Astrocyte of the spinal cord (primary cell): ENCODE measurements around the gene LAYN.
A peak's percentile ranks its signal among the peaks of the same experiment; 100 is the strongest.

Source experiments
- DNase-seq: peaks from one replicate; pipeline ENCODE4 v3.0.0; 2011; ENCODE audit warnings: low read depth, low spot score
- H3K4me3 ChIP-seq: 2 replicates; pipeline ENCODE4 v1.5.1; 2011; ENCODE audit warnings: low read depth, mild to moderate bottlenecking, low read length, moderate library complexity
- in situ Hi-C: cut with HindIII; loops from 2 replicates; pipeline ENCODE4 v1.10.0; 2017; ENCODE audit warnings: low sequenced_read_pairs
- TF ChIP-seq, protein P1 (sequence below): IDR thresholded peaks from 2 replicates; pipeline ENCODE4 v1.5.1; 2012; ENCODE audit warnings: low read depth, mild to moderate bottlenecking, low read length, inconsistent platforms

LAYN gene

DNA sequence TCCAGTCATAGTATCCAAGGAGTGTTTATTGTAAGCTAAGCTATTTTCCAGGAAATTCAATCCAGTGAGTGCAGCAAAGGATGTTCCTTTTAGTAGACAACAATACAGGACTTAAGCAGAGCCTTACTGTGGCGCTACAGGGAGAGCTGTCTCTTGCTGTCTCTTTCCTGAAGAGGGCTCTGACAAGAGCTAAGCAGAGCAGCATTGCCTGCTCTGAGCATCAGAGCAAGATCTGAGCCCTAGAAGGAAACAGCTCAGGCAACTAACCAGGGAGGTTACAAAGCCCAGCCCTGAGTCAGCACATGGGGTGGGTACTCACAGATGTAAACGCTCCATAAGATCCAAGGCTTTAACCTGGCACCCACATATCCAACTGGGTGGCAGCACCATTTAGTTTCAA is 8.0 kb downstream of the LAYN start:
- H3K4me3 ChIP-seq, result no peak overlapping the region
- in situ Hi-C loops, result no loop called here
- TF ChIP-seq, protein P1, sequence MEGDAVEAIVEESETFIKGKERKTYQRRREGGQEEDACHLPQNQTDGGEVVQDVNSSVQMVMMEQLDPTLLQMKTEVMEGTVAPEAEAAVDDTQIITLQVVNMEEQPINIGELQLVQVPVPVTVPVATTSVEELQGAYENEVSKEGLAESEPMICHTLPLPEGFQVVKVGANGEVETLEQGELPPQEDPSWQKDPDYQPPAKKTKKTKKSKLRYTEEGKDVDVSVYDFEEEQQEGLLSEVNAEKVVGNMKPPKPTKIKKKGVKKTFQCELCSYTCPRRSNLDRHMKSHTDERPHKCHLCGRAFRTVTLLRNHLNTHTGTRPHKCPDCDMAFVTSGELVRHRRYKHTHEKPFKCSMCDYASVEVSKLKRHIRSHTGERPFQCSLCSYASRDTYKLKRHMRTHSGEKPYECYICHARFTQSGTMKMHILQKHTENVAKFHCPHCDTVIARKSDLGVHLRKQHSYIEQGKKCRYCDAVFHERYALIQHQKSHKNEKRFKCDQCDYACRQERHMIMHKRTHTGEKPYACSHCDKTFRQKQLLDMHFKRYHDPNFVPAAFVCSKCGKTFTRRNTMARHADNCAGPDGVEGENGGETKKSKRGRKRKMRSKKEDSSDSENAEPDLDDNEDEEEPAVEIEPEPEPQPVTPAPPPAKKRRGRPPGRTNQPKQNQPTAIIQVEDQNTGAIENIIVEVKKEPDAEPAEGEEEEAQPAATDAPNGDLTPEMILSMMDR, result no peak
- DNase-seq, result no peak

DNA sequence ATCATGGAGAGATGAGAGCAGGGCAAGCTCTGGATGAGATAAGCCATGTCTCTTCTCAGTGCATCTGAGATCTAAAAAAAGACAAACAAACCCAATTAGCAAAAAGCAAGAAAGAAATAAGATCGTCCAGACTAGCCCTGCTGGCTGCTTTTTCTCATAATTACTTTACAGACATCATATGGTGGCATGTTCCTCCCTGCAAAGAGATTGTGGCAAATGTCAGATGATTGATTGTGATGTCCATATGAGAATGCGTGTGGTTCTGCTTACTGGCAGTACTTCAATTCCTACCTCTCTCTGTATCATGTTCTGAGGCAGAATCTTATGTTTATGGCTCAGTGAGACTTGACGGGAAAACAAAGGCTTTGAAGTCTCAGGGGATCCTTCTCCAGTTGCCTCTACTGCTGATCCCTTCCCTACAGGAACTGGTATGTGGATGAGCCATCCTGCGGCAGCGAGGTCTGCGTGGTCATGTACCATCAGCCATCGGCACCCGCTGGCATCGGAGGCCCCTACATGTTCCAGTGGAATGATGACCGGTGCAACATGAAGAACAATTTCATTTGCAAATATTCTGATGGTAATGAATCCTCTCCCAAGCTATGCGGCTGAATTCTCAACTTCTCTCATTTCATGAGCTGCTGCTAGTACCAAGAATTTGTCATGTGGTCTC is 8.8 kb downstream of the LAYN start:
- in situ Hi-C loops, result no loop called here
- no peak overlapping the region for H3K4me3 ChIP-seq
- no peak for DNase-seq
- TF ChIP-seq, protein P1, result no peak

DNA sequence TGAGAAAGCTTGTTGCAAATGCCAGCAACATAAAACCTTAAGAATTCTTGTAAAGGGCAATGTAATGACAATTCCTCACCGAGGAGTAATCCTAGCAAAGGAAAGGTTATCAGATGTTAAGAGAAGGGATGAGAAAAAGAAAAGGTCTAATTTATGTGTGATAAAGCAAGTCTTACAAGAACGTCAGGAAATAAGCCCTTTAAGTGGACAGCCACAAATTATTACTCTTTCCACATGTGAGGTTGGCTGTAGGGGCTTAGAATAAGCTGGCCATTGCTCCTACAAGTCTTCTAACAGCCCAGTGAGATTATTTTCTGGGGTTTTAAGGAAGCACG is 9.3 kb downstream of the LAYN start:
- in situ Hi-C loops, result no loop called here
- no peak for DNase-seq
- TF ChIP-seq, protein P1, result no peak
- no peak overlapping the region for H3K4me3 ChIP-seq

DNA sequence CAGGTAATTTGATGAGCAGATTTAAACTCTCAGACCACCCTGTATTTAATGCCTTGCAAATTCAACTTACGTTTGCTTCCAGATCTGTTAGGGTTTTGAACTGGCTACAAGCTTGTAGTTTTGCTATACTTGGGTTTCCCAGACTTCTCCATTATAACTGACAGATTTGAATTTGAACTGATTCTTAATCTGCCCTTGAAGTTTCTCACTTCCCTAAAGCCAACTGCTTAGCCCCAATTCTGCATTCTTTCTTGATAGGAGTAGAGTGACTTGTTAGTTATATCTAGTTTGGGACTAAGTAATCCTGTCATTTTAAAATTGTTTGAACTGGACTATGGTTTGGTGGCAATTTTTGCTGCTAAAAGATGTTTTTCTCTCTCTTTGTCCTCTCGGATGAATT is 9.7 kb downstream of the LAYN start:
- DNase-seq, result no peak

DNA sequence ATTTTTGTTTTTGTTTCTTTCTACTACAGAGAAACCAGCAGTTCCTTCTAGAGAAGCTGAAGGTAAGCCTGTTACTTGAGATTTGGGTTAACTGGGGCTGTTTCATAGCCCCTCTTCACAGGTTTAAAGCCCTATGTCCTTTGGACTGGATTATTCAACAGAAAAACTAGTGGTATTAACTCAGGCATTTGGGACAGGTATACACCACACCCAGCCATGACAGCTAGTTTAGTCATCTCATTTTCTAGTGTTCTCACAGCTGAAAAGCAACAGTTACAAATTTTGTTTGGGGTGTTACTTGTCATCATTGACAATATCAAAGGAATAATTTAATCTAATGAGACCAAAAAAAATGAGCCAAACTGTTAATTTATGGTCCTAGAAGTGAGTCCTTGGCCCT is 14.0 kb downstream of the LAYN start:
- in situ Hi-C loops, result no loop called here
- no peak overlapping the region for H3K4me3 ChIP-seq
- TF ChIP-seq, protein P1, result no peak
- no peak for DNase-seq

More for the DNA sequence above, 9.7 kb downstream of the LAYN start:
- in situ Hi-C loops, result no loop called here
- TF ChIP-seq, protein P1, result no peak
- H3K4me3 ChIP-seq, result no peak overlapping the region

DNA sequence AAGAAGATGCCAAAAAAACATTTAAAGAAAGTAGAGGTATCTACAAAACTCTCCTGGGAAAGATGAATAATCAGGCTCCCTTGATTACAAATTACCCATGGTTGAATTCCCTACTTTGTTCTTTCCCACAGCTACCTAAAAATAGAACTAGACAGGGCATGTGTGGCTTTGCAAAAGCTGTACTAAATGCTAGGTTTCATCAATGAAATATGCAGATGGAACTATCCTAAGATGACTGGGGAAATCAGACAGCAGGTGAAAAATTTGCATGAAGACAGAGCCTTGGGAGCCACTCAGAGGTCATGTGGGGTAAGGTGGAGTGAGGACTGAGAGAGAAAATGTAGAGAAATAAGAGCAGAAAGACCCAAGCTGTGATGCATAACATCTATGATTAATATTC is 14.7 kb downstream of the LAYN start:
- H3K4me3 ChIP-seq, result no peak overlapping the region
- in situ Hi-C loops, result no loop called here
- DNase-seq, result peak; percentile 71
- TF ChIP-seq, protein P1, result no peak
